ENCODE results near the gene TESK2.

TESK2 gene

GRCh38 chr1:45501505-45501859, 10.5 kb upstream of the TESK2 start:
- no peak overlapping the region for H3K27ac ChIP-seq
- no peak overlapping the region for H3K9ac ChIP-seq

GRCh38 chr1:45499415-45499769, 8.4 kb upstream of the TESK2 start:
- Histone ChIP-seq H3K27ac (no peak overlapping the region), H3K9me3 (ENCODE audit: control insufficient read depth, low read length) (no peaks in the 10 kb centered on the region), H3K36me3 (ENCODE audit: control insufficient read depth, insufficient read depth, low read length) (no peaks in the 10 kb centered on the region), H3K79me2 (no peaks in the 10 kb centered on the region), H3K9ac (no peak overlapping the region), H2AFZ (peak overlapping the region; percentile 93), H3K27me3 (ENCODE audit: control insufficient read depth, insufficient read depth, low read length) (no peaks in the 10 kb centered on the region), H3K4me2 (ENCODE audit: low read length) (peak overlapping the region; percentile 87), H3K4me3 (ENCODE audit: low read depth, low read length) (peak overlapping the region; percentile 93), H3K4me1 (peaks cover 3% of the 10 kb centered on the region)
- no peak for TF ChIP-seq CTCF (IDR thresholded peaks at IDR 0.05)

More at GRCh38 chr1:45501505-45501859, 10.5 kb upstream of the TESK2 start:
- no peak for TF ChIP-seq CTCF (IDR thresholded peaks at IDR 0.05)
- no peaks in the 10 kb centered on the region for H3K36me3 ChIP-seq (ENCODE audit: control insufficient read depth, insufficient read depth, low read length)
- H3K4me2 ChIP-seq (ENCODE audit: low read length): peak overlapping the region; percentile 96
- H3K79me2 ChIP-seq: no peaks in the 10 kb centered on the region
- H3K9me3 ChIP-seq (ENCODE audit: control insufficient read depth, low read length): no peaks in the 10 kb centered on the region
- no peak overlapping the region for H3K4me3 ChIP-seq (ENCODE audit: low read depth, low read length)
- peaks cover 3% of the 10 kb centered on the region for H3K4me1 ChIP-seq
- H2AFZ ChIP-seq: no peak overlapping the region
- no peaks in the 10 kb centered on the region for H3K27me3 ChIP-seq (ENCODE audit: control insufficient read depth, insufficient read depth, low read length)

- Histone ChIP-seq H3K4me1 (peaks cover 3% of the 10 kb centered on the region), H3K79me2 (no peaks in the 10 kb centered on the region), H3K9me3 (ENCODE audit: control insufficient read depth, low read length) (no peaks in the 10 kb centered on the region), H3K27ac (no peak overlapping the region), H3K4me3 (ENCODE audit: low read depth, low read length) (no peak overlapping the region), H3K9ac (no peak overlapping the region), H2AFZ (no peak overlapping the region), H3K27me3 (ENCODE audit: control insufficient read depth, insufficient read depth, low read length) (no peaks in the 10 kb centered on the region), H3K4me2 (ENCODE audit: low read length) (no peak overlapping the region), H3K36me3 (ENCODE audit: control insufficient read depth, insufficient read depth, low read length) (no peaks in the 10 kb centered on the region)
- no peak for TF ChIP-seq CTCF (IDR thresholded peaks at IDR 0.05)
Measured at GRCh38 chr1:45498279-45498678, 7.3 kb upstream of the TESK2 start.

GRCh38 chr1:45493116-45493697, 2.2 kb upstream of the TESK2 start:
- H3K79me2 ChIP-seq: no peaks in the 10 kb centered on the region
- no peak overlapping the region for H3K4me3 ChIP-seq (ENCODE audit: low read depth, low read length)
- H3K9ac ChIP-seq: no peak overlapping the region
- no peaks in the 10 kb centered on the region for H3K4me1 ChIP-seq
- no peak overlapping the region for H3K4me2 ChIP-seq (ENCODE audit: low read length)
- H3K36me3 ChIP-seq (ENCODE audit: control insufficient read depth, insufficient read depth, low read length): no peaks in the 10 kb centered on the region
- H2AFZ ChIP-seq: no peak overlapping the region
- TF ChIP-seq CTCF (IDR thresholded peaks at IDR 0.05): peak; percentile 59
- H3K27ac ChIP-seq: no peak overlapping the region
- no peaks in the 10 kb centered on the region for H3K27me3 ChIP-seq (ENCODE audit: control insufficient read depth, insufficient read depth, low read length)
- no peaks in the 10 kb centered on the region for H3K9me3 ChIP-seq (ENCODE audit: control insufficient read depth, low read length)

GRCh38 chr1:45492691-45493090, 1.7 kb upstream of the TESK2 start:
- Histone ChIP-seq H3K4me1 (no peaks in the 10 kb centered on the region), H3K27ac (no peak overlapping the region), H3K9ac (no peak overlapping the region)

More at GRCh38 chr1:45492691-45493090, 1.7 kb upstream of the TESK2 start:
- Histone ChIP-seq H3K9me3 (ENCODE audit: control insufficient read depth, low read length) (no peaks in the 10 kb centered on the region), H3K4me2 (ENCODE audit: low read length) (no peak overlapping the region), H3K79me2 (no peaks in the 10 kb centered on the region), H3K36me3 (ENCODE audit: control insufficient read depth, insufficient read depth, low read length) (no peaks in the 10 kb centered on the region), H2AFZ (no peak overlapping the region), H3K4me3 (ENCODE audit: low read depth, low read length) (no peak overlapping the region), H3K27me3 (ENCODE audit: control insufficient read depth, insufficient read depth, low read length) (no peaks in the 10 kb centered on the region)
- no peak for TF ChIP-seq CTCF (IDR thresholded peaks at IDR 0.05)
